MM.1S (cell line): Measurements from ENCODE around the gene ANAPC16.
"Not testable (repeated sequence)": the region's sequence is repeated elsewhere in the genome, so short reads cannot be mapped to it uniquely, and the experiment has no call there.

Source experiments
- EZH2phosphoT487 ChIP-seq: fragments of 300-600 bp; sonication (generic); IDR thresholded peaks from 2 replicates; pipeline ENCODE4 v1.6.1; 2018; ENCODE audit warnings: antibody characterized with exemption, low read length
- TF ChIP-seq, protein P1 (sequence below): fragments of 300-600 bp; sonication (generic); IDR thresholded peaks from 2 replicates; pipeline ENCODE4 v1.5.1; 2016; ENCODE audit warnings: antibody characterized with exemption, low read length, mixed read lengths

DNA sequence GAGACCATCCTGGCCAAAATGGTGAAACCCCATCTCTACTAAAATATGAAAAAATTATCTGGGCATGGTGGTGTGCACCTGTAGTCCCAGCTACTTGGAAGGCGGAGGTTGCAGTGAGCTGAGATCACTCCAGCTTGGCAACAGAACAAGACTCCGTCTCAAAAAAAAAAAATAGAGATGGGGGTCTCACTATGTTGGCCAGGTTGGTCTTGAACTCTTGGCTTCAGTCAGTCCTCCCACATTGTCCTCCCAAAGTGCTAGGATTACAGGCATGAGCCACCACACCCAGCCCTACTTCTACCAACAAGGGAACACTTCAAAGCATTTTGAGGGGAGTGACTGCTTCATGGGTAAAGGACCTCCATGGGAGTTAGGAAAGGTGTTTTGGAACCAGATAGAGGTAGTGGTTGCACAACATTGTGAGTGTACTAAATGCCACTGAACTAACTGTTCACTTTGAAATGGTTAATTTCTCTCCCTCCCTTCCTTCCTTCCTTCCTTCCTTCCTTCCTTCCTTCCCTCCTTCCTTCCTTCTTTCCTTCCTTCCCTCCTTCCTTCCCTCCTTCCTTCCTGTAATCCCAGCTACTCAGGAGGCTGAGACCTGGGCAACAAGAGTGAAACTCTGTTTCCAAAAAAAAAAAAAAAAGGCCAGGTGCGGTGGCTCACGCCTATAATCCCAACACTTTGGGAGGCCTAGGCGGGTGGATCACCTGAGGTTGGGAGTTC lies 52.8 kb downstream of the ANAPC16 start:
- TF ChIP-seq EZH2phosphoT487, result not testable (repeated sequence)
- TF ChIP-seq, protein P1, sequence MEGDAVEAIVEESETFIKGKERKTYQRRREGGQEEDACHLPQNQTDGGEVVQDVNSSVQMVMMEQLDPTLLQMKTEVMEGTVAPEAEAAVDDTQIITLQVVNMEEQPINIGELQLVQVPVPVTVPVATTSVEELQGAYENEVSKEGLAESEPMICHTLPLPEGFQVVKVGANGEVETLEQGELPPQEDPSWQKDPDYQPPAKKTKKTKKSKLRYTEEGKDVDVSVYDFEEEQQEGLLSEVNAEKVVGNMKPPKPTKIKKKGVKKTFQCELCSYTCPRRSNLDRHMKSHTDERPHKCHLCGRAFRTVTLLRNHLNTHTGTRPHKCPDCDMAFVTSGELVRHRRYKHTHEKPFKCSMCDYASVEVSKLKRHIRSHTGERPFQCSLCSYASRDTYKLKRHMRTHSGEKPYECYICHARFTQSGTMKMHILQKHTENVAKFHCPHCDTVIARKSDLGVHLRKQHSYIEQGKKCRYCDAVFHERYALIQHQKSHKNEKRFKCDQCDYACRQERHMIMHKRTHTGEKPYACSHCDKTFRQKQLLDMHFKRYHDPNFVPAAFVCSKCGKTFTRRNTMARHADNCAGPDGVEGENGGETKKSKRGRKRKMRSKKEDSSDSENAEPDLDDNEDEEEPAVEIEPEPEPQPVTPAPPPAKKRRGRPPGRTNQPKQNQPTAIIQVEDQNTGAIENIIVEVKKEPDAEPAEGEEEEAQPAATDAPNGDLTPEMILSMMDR, result not testable (repeated sequence)
